ENCODE measurements around the gene PUM2.
A peak's percentile ranks its signal among the peaks of the same experiment; 100 is the strongest.
"Not testable (repeated sequence)": the region's sequence is repeated elsewhere in the genome, so short reads cannot be mapped to it uniquely, and the experiment has no call there.

The PUM2 gene

GRCh38 chr2:20350753-20351554 is at the start of gene PUM2:
Gene PUM2 (minus strand): TSS chr2:20350844. CDS start chr2:20327360, 23,484 bp downstream.
- peak; percentile 96 for DNase-seq

- DNase-seq, result no peak
Observed at GRCh38 chr2:20400306-20400705, 49.7 kb upstream of the PUM2 start.

- no peak for DNase-seq
Observed at GRCh38 chr2:20398956-20399567, 48.4 kb upstream of the PUM2 start.

GRCh38 chr2:20397811-20398447 is 47.3 kb upstream of the PUM2 start:
- no peak for DNase-seq

GRCh38 chr2:20396356-20397000 is 45.8 kb upstream of the PUM2 start:
- DNase-seq, result no peak

- no peak for DNase-seq
Observed at GRCh38 chr2:20393986-20394385, 43.3 kb upstream of the PUM2 start.

GRCh38 chr2:20391951-20392699 is 41.5 kb upstream of the PUM2 start:
- DNase-seq, result no peak

GRCh38 chr2:20390524-20391123 is 40.0 kb upstream of the PUM2 start:
- DNase-seq, result no peak

- no peak for DNase-seq
Observed at GRCh38 chr2:20384953-20385352, 34.3 kb upstream of the PUM2 start.

- DNase-seq, result no peak
Observed at GRCh38 chr2:20382965-20383810, 32.5 kb upstream of the PUM2 start.

- DNase-seq, result no peak
Observed at GRCh38 chr2:20381457-20381856, 30.8 kb upstream of the PUM2 start.

GRCh38 chr2:20378891-20379519 is 28.4 kb upstream of the PUM2 start:
- DNase-seq, result no peak

GRCh38 chr2:20378341-20378740 is 27.7 kb upstream of the PUM2 start:
- DNase-seq, result no peak

- no peak for DNase-seq
Observed at GRCh38 chr2:20377741-20378140, 27.1 kb upstream of the PUM2 start.

GRCh38 chr2:20374982-20375381 is 24.3 kb upstream of the PUM2 start:
- not testable (repeated sequence) for DNase-seq

- DNase-seq, result no peak
Observed at GRCh38 chr2:20372896-20373640, 22.4 kb upstream of the PUM2 start.

- DNase-seq, result no peak
Observed at GRCh38 chr2:20371323-20372025, 20.8 kb upstream of the PUM2 start.

- no peak for DNase-seq
Observed at GRCh38 chr2:20370191-20370590, 19.5 kb upstream of the PUM2 start.

- no peak for DNase-seq
Observed at GRCh38 chr2:20369366-20369765, 18.7 kb upstream of the PUM2 start.

Measured in activated CD4-positive, CD25-positive, alpha-beta regulatory T cell treated with anti-CD3 and anti-CD28 coated beads, Interleukin-2, amount 50 U/mL, for 72 hours (primary cell).